GM19239 (cell line): ENCODE data around the gene MTUS2.
"Not testable (repeated sequence)": the region's sequence is repeated elsewhere in the genome, so short reads cannot be mapped to it uniquely, and the experiment has no call there.

ENCODE experiments used
- DNase-seq: peaks from one replicate; pipeline ENCODE4 v3.0.0; 2011; ENCODE audit warnings: low spot score; ENCODE audit not compliant: insufficient read length
- FAIRE-seq: peaks from 2 replicates; lab custom pipeline; 2011; peaks lifted over from hg19 to GRCh38; lab: Jason Lieb, UNC

Gene MTUS2

GRCh38 chr13:29359181-29359580, 539.0 kb downstream of the MTUS2 start:
- DNase-seq = no peak
- FAIRE-seq = no peak

GRCh38 chr13:29361716-29362115, 541.6 kb downstream of the MTUS2 start:
- no peak for DNase-seq
- no peak for FAIRE-seq

DNA sequence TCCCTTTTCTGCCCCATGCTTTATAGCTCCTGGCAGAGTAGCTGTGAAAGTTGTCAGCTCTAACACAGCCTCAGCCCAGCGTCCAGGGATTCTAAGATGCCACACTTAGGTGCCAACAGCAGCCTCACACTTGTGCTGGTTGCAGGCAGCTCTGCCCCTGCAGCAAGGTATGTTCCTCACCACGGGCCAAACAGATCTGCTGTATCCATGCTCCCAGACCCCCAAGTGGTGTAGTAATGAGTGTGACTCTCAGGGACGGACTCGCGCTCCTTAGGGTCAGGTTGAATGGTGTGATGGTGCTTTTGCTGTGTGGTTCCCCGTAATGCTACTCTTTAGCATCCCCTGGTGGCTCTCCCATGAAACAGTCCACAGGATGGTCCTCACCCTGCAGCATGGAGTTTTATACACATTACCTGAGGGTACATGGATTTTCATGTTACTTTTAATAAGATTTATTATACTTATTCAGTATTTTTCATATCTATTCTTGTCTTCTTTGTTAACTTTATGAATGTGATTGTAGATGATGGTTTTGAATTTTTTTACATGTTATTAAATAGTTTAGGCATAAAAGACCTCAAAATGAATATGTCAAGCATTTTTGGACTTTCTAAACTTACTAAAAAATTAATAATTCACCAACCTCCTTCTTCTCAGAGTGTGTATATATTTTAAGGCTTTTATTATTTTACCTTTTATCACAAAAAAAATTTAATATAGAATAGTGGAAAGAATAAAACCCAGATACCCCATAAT, 542.9 kb downstream of the MTUS2 start:
- peak; percentile 53 for DNase-seq
- peak; percentile 64 for FAIRE-seq

GRCh38 chr13:29369060-29369743, 549.1 kb downstream of the MTUS2 start:
- no peak for DNase-seq
- FAIRE-seq = no peak

DNA sequence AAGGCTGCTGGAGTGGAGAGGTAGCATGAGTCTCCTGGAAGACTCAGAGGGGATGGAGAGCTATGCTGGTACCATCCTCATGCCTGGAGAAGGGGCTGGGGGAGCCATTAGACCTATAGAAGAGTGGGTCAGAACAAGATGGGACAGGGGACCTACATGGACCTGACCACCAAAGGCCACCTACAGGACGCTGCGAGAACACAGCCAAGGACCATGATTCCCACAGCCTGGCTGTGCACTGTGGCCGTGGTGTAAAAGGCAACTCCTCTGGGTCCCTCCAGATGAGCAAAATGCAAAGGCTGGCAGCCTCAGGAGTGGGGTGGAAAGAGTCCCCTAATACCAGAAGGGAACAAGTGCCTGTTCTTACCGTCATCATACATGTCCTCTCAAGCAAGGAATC, 559.1 kb downstream of the MTUS2 start:
- DNase-seq = no peak
- FAIRE-seq = no peak

GRCh38 chr13:29379865-29380264, 559.7 kb downstream of the MTUS2 start:
- FAIRE-seq (no peak), DNase-seq (no peak)

DNA sequence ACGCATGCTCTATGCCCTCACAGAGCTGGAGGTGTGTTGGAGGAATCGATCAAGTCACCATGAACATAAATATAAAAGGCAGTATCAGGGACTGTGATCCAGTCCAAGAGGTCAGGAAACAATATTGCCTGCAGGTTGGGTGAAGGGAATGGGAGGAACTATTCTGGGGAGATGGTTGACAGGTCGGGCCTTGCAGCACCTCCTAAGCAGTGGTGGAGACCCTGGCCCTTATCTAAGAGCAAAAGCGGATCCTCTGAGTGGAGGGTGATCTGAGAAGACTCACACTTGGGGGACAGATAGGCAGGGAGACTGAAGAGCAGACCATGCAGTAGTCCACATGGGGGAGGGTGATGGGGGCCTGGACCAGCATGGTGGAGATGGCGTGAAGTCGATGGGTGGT, 561.9 kb downstream of the MTUS2 start:
- DNase-seq = no peak
- FAIRE-seq = no peak

DNA sequence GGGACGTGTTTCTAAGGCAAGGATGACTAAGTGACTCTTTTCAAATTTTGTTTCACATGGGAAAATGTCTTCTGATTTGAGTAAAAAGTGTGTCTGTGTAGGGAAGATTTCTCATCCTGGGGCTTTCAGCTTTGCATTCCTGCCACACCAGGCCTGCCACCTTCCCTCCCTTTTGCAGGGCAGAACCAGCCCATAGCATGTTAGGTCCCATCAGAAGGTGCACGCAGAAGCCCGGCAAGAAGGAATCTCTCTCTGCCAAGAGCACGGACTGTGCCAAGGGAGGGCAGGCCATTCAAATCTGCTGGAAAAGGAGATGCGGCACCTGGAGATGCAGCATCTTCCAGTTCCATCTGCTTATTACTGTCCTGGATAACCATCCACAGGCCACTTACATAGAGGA, 563.3 kb downstream of the MTUS2 start:
- DNase-seq (no peak), FAIRE-seq (no peak)

DNA sequence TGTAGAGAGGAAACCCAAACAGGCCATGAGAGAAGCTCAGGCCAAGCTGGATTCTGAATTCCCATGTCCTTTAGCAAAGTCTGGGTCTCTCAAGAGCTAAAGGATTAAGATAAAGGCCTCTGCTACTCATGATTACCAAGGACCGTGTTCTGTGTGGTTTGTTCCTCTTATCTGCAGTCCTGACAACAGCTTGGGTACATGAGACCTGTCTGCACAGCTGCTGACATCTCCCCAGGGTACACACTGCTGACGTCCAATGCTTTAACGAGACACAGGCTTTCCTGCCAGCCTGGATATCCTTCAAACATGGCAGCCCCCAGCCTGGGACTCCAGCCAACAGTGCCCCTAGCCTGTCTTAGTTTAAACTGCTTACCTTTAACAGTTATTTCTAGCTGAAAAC, 564.3 kb downstream of the MTUS2 start:
- no peak for FAIRE-seq
- DNase-seq = no peak

DNA sequence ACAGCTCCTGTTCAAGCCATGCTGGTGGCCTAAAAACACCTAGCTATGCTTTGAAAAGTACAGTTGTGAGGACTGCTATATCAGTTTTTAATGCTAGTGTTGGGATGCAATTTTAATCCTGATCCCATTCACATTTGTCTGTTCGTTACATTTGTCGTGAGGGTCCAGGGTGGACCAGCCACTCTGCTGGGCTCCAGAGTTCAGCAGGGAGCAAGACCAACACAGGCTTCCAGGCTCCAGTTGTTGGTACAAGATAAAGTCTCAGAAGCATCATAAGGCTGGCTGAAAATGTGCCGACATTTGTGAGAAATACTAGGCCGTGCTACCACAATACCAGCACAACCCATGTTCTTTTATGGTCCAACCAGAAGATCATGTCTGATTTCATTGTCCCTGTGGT, 564.7 kb downstream of the MTUS2 start:
- FAIRE-seq (no peak), DNase-seq (no peak)

- DNase-seq (no peak), FAIRE-seq (no peak)
Measured at GRCh38 chr13:29386246-29386645, 566.1 kb downstream of the MTUS2 start.

- FAIRE-seq, DNase-seq: not testable (repeated sequence)
Measured at GRCh38 chr13:29390598-29390997, 570.5 kb downstream of the MTUS2 start.

DNA sequence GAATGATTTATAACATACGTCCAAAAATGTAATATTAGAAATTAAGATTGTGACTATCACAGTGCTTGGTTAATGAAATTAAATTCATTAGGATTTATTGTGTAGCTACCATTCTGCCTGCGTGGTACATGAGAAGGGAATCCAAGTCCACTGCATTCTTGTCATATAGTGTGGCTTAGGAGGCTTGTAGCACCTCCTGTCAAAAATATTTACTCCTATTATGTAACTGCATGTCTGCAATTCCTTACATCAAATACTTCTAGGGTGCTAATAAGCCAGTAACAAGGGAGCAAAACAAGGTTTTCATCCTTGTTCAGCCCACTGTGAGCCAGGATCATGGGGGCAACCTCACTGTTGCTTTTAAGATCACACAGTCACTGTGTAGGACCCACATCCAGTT, 576.3 kb downstream of the MTUS2 start:
- DNase-seq (no peak), FAIRE-seq (no peak)

GRCh38 chr13:29397265-29397664, 577.1 kb downstream of the MTUS2 start:
- no peak for FAIRE-seq

GRCh38 chr13:29402166-29402636, 582.1 kb downstream of the MTUS2 start:
- DNase-seq (no peak), FAIRE-seq (no peak)

More at GRCh38 chr13:29397265-29397664, 577.1 kb downstream of the MTUS2 start:
- no peak for DNase-seq

DNA sequence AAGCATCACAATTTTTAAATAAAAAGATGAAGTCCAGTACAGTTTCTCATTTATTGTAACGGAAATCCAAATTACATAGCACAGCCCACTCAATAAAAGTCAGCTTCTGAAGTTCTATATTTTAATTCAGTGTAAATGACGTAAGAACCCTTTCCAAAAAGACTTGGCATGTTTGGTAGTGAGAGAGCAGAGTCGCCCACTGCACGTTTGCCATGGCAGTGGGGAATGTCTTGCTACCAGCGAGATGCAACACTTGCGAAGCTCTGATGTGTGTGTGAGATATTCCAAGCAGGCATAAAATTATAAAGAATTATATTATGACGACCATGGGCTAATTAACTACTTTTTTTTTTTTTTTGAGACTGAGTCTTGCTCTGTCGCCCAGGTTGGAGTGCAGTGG, 585.3 kb downstream of the MTUS2 start:
- FAIRE-seq = no peak
- no peak for DNase-seq

DNA sequence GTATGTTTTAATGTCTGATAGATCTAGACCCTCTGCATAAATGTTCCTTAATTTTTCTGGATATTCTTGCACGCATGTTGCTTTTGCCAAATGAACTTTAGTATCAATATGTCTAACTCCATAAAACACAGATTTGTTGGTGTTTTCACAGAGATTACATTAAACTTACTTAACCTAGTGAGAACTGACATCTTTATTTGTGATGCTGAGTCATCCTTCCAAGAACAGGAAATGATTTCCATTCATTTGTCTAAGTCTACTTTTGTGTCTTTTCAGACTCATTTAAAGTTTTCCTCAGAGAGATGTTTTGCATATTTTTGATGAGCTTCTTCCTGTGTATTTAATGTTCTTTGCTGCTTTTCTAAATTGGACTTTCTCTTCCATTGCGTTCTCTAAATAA, 591.3 kb downstream of the MTUS2 start:
- FAIRE-seq = no peak

GRCh38 chr13:29418026-29418425, 597.9 kb downstream of the MTUS2 start:
- no peak for DNase-seq
- FAIRE-seq = no peak

More for the DNA sequence above, 591.3 kb downstream of the MTUS2 start:
- no peak for DNase-seq

GRCh38 chr13:29421118-29421517, 601.0 kb downstream of the MTUS2 start:
- no peak for FAIRE-seq

GRCh38 chr13:29422015-29422414, 601.9 kb downstream of the MTUS2 start:
- FAIRE-seq (no peak), DNase-seq (no peak)

More at GRCh38 chr13:29421118-29421517, 601.0 kb downstream of the MTUS2 start:
- DNase-seq = no peak

DNA sequence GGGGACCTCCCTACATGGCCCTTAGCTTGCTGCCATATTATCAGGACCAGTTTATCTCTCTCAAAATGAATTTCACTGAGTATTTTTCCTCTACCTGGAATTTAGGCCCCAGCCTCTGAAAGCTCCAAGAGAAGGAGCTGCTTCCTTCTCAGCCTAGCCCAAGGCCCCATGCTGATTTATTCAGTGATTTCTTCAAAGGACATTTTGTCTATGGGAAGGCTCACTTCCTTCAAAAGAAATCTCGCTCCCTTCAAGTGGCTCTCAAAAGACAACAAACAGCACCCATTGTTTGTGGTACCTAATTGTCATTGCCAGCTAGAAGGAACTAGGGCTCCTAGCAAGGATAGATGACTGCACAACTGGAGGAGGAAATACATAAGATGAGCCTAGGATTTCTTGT, 602.9 kb downstream of the MTUS2 start:
- FAIRE-seq = no peak
- DNase-seq = no peak

- no peak for FAIRE-seq
- DNase-seq = no peak
Measured at GRCh38 chr13:29427937-29428309, 607.8 kb downstream of the MTUS2 start.
